Spleen (tissue), 11 donors: ENCODE data around the gene ATP5IF1. TPM values are rescaled to one million over a fixed set of nuclear protein-coding genes. Genes with fewer than 3 reads are reported as not detected.
A peak's percentile ranks its signal among the peaks of the same experiment; 100 is the strongest.

Experiments used
- DNase-seq: peaks from one replicate; pipeline ENCODE4 v3.0.0-alpha.2; 2020
- H3K27ac ChIP-seq, 8 donors: fragments of 200-600 bp; sonication (generic) in 7 of 8; 1 replicate in 4 of 8; 2 replicates in 4 of 8; pipeline versions ENCODE4 v1.5.0 to v1.8.0; 2016 to 2021; ENCODE audit warnings: inconsistent platforms in 4 of 8, mild to moderate bottlenecking in 4 of 8, moderate library complexity in 1 of 8
- H3K27me3 ChIP-seq, 7 donors: fragments of 200-600 bp; sonication (generic) in 6 of 7; replicated peaks in 1 of 7; 1 replicate in 4 of 7; 2 replicates in 3 of 7; pipeline versions ENCODE4 v1.5.0 to v1.8.0; 2016 to 2021; ENCODE audit warnings: inconsistent platforms in 3 of 7, mild to moderate bottlenecking in 1 of 7
- H3K36me3 ChIP-seq, 6 donors: fragments of 200-600 bp; sonication (generic) in 5 of 6; 1 replicate in 4 of 6; 2 replicates in 2 of 6; pipeline versions ENCODE4 v1.5.0 to v1.8.0; 2016 to 2021; ENCODE audit warnings: inconsistent platforms in 2 of 6
- H3K4me1 ChIP-seq, 6 donors: fragments of 200-600 bp; sonication (generic) in 5 of 6; 1 replicate in 3 of 6; 2 replicates in 3 of 6; pipeline versions ENCODE4 v1.5.0 to v1.8.0; 2016 to 2021; ENCODE audit warnings: inconsistent platforms in 3 of 6
- H3K4me3 ChIP-seq, 8 donors: fragments of 200-600 bp; sonication (generic) in 7 of 8; 1 replicate in 4 of 8; 2 replicates in 4 of 8; pipeline versions ENCODE4 v1.5.0 to v1.8.0; 2016 to 2021; ENCODE audit warnings: inconsistent platforms in 4 of 8, mild to moderate bottlenecking in 4 of 8, moderate library complexity in 2 of 8
- H3K9me3 ChIP-seq, 8 donors: fragments of 200-600 bp; sonication (generic) in 7 of 8; 1 replicate in 4 of 8; 2 replicates in 4 of 8; pipeline versions ENCODE4 v1.5.0 to v1.8.0; 2016 to 2021; ENCODE audit warnings: inconsistent platforms in 4 of 8
- CTCF ChIP-seq, 11 experiments: fragments of 200-600 bp in 7 of 11; fragments of 450-650 bp in 4 of 11; sonication (generic) in 4 of 11; IDR thresholded peaks in 8 of 11; conservative IDR thresholded peaks in 3 of 11; 1 replicate in 7 of 11; 2 replicates in 4 of 11; pipeline versions ENCODE4 v1.4.0 to v1.8.0; 2016 to 2021; ENCODE audit warnings: antibody characterized with exemption in 11 of 11, inconsistent platforms in 4 of 11, mild to moderate bottlenecking in 1 of 11
- POLR2A ChIP-seq, 3 donors: fragments of 450-650 bp; IDR thresholded peaks; one replicate each; pipeline ENCODE4 v1.5.1; 2017; ENCODE audit warnings: antibody characterized with exemption in 3 of 3, mild to moderate bottlenecking in 1 of 3
- POLR2AphosphoS5 ChIP-seq, 3 donors: sonication (generic); formaldehyde crosslinking; IDR thresholded peaks; one replicate each; pipeline ENCODE4 v1.5.1; 2017; ENCODE audit warnings: antibody characterized with exemption in 3 of 3
- WGBS, 5 donors: extraction: QIAGEN DNeasy Blood & Tissue Kit in 3 of 5; methylation state at CpG; one replicate each; pipeline versions ENCODE4 v1.1.5 to v1.1.7; 2013 to 2018; 5-methylcytosine and 5-hydroxymethylcytosine counted together
- intact Hi-C: fragments of 100-400 bp; cut with DNase I; formaldehyde crosslinking; loops from one replicate; pipeline ENCODE4 v1.15.0; 2023; ENCODE audit warnings: low total_unique reads
- polyA plus RNA-seq, 3 donors: library from polyadenylated mRNA; stranded (reverse); fragments of 200-250 nt; gene quantifications; one replicate each; pipeline ENCODE4 v1.2.1, GENCODE V29; 2013
- total RNA-seq, 7 donors: library from RNA; depleted of rRNA in 3 of 7; stranded (reverse); fragments of >200 nt in 3 of 7; fragmentation: NEBNext Ultra II Directional in 4 of 7; extraction: Animal tissue kit (Norgen Biotek cat#: 25700) in 4 of 7; gene quantifications; one replicate each; pipeline versions ENCODE4 v1.1.0 to v1.2.1, GENCODE V29; 2016 to 2021
- donor health status: healthy with polysubstance abuse.
- donor health status: DM: no; HTN: no; CAD: no; lungs with moderate emphysema.
- donor health status: DM: no; HTN: no; CAD: no.
- donor health status: Bipolar disorder and iron deficiency.
- donor health status: healthy.
- donor health status: DM: no; HTN: no; CAD: no.
- donor health status: DM: yes; HTN: yes; CAD: no.

Gene ATP5IF1
- total and polyA plus RNA-seq, 10 donors = 75.4 to 411 (median 202) TPM

- TF ChIP-seq POLR2A (IDR thresholded peaks at IDR 0.05) (no peak), POLR2AphosphoS5 (IDR thresholded peaks at IDR 0.05) (peak in 2 of 3 donors; percentile 66 to 75), CTCF (IDR thresholded peaks at IDR 0.05 in 8 of 11, conservative IDR thresholded peaks at IDR 0.05 in 3 of 11) (no peak)
- Histone ChIP-seq H3K4me1 (peaks cover 0 to 67% (median 29%) of the 10 kb centered on the region in 6 donors), H3K27ac (peak overlapping the region in 5 of 8 donors; percentile 9 to 58 (median 49)), H3K27me3 (no peaks in the 10 kb centered on the region), H3K36me3 (peaks cover 0 to 30% (median 9%) of the 10 kb centered on the region in 6 donors), H3K9me3 (peaks cover 0 to 8% (median 0%) of the 10 kb centered on the region in 8 donors), H3K4me3 (peak overlapping the region in 4 of 8 donors; percentile 9 to 39 (median 16))
- intact Hi-C loops = no loop called here
- WGBS, 5 donors = 70 to 85% (median 74%) methylated on average over 5 to 8 of the region's 8 CpGs
- DNase-seq = peak; percentile 83
Observed at GRCh38 chr1:28193701-28194161, 42.2 kb upstream of the ATP5IF1 start.

DNA sequence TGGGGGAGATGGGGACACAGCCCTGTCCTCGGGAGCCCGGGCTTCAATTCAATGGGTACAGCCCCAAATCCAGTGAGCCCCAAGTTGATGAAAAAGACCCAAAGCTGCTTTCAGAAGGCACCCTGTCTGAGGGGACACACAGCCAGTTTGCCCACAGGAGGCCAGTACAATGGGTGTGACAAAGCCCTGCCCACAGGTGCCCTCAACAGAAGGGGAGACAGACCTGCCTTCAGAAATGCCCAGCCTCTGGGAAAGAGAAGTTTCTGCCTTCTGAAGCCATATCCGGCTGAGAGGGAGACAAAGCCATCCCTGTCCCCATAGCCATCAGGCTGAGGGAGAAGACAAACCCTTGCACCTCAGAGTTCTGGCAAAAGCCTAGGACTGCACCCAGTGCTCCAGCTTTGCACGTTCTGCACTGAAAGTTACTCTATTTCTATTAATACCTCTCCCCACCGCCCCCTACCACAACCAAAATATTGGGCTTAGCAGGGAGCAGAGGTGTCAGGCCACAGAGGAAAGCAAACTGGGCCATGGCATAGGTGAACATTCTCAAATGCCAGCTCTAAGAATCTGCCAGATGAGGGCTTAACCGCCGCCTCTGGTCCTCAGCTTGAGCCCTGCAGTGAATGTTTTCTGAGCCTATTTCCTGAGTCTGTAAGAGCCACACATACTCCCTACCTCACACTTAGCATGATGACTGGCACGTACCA is 41.4 kb upstream of the ATP5IF1 start:
- intact Hi-C loops = no loop called here
- WGBS, 5 donors = 72 to 87% (median 76%) methylated on average over 5 to 8 of the region's 8 CpGs
- H3K4me3 ChIP-seq = no peak overlapping the region
- no peak for DNase-seq
- H3K27me3 ChIP-seq = no peaks in the 10 kb centered on the region
- peak overlapping the region in 5 of 8 donors; percentile 26 to 58 (median 49) for H3K27ac ChIP-seq
- H3K36me3 ChIP-seq = peaks cover 0 to 38% (median 16%) of the 10 kb centered on the region in 6 donors
- TF ChIP-seq CTCF (IDR thresholded peaks at IDR 0.05 in 8 of 11, conservative IDR thresholded peaks at IDR 0.05 in 3 of 11) = no peak
- no peak for TF ChIP-seq POLR2A (IDR thresholded peaks at IDR 0.05)
- TF ChIP-seq POLR2AphosphoS5 (IDR thresholded peaks at IDR 0.05) = no peak
- peaks cover 0 to 74% (median 36%) of the 10 kb centered on the region in 6 donors for H3K4me1 ChIP-seq
- H3K9me3 ChIP-seq = peaks cover 0 to 12% (median 0%) of the 10 kb centered on the region in 8 donors

GRCh38 chr1:28195780-28196179 is 40.1 kb upstream of the ATP5IF1 start:
- no peak overlapping the region for H3K27ac ChIP-seq

More at GRCh38 chr1:28195780-28196179, 40.1 kb upstream of the ATP5IF1 start:
- Histone ChIP-seq H3K4me3 (no peak overlapping the region), H3K9me3 (peaks cover 0 to 12% (median 0%) of the 10 kb centered on the region in 8 donors), H3K4me1 (peaks cover 8 to 79% (median 44%) of the 10 kb centered on the region in 6 donors), H3K27me3 (no peaks in the 10 kb centered on the region), H3K36me3 (peaks cover 7 to 51% (median 28%) of the 10 kb centered on the region in 6 donors)
- WGBS, 5 donors = 96 to 100% (median 96%) methylated on average over 1 of the region's 1 CpG
- intact Hi-C loops = no loop called here
- no peak for DNase-seq
- TF ChIP-seq CTCF (IDR thresholded peaks at IDR 0.05 in 8 of 11, conservative IDR thresholded peaks at IDR 0.05 in 3 of 11) (no peak), POLR2A (IDR thresholded peaks at IDR 0.05) (no peak), POLR2AphosphoS5 (IDR thresholded peaks at IDR 0.05) (no peak)
